Type B pancreatic cell (in vitro differentiated cells): ENCODE measurements around the gene PTTG1IP. TPM values are rescaled to one million over a fixed set of nuclear protein-coding genes. Genes with fewer than 3 reads are reported as not detected.

Experiments used
- DNase-seq: peaks from one replicate; pipeline ENCODE4 v3.0.0; 2021; ENCODE audit warnings: mixed read lengths; ENCODE audit not compliant: unreplicated experiment; ENCODE audit errors: extremely low spot score
- H3K27ac Mint-ChIP-seq: 2 replicates; pipeline ENCODE4 v1.8.0; 2021; ENCODE audit warnings: mild to moderate bottlenecking, mixed read lengths
- H3K27me3 Mint-ChIP-seq: 2 replicates; pipeline ENCODE4 v1.8.0; 2021; ENCODE audit warnings: mixed read lengths
- H3K36me3 Mint-ChIP-seq: 2 replicates; pipeline ENCODE4 v1.8.0; 2021; ENCODE audit warnings: mixed read lengths
- H3K4me1 Mint-ChIP-seq: one replicate; pipeline ENCODE4 v1.8.0; 2021; ENCODE audit warnings: mixed read lengths; ENCODE audit not compliant: unreplicated experiment
- H3K4me3 Mint-ChIP-seq: 2 replicates; pipeline ENCODE4 v1.8.0; 2021; ENCODE audit warnings: mild to moderate bottlenecking, mixed read lengths
- H3K9me3 Mint-ChIP-seq: 2 replicates; pipeline ENCODE4 v1.8.0; 2021; ENCODE audit warnings: mixed read lengths
- CTCF ChIP-seq: fragments of 200-600 bp; sonication (generic); conservative IDR thresholded peaks from 2 replicates; pipeline ENCODE4 v1.5.0; 2021; ENCODE audit warnings: antibody characterized with exemption, mild to moderate bottlenecking
- total RNA-seq: library from RNA; stranded (reverse); gene quantifications from 2 replicates; pipeline ENCODE4 v1.2.1, GENCODE V29; 2021; ENCODE audit warnings: low replicate concordance

PTTG1IP gene
- total RNA-seq, 1 donor from 2014 or later: 168 TPM

GRCh38 chr21:44862869-44863685 lies 10.4 kb downstream of the PTTG1IP start:
- Mint-ChIP-seq H3K27me3 (no peaks in the 10 kb centered on the region), H3K4me1 (peaks cover 18% of the 10 kb centered on the region), H3K9me3 (no peaks in the 10 kb centered on the region), H3K4me3 (no peak overlapping the region), H3K27ac (no peak overlapping the region), H3K36me3 (peaks cover 12% of the 10 kb centered on the region)
- no peak for DNase-seq
- no peak for TF ChIP-seq CTCF

- peaks cover 17% of the 10 kb centered on the region for H3K36me3 Mint-ChIP-seq
- H3K27ac Mint-ChIP-seq: peak overlapping the region; percentile 67
Observed at GRCh38 chr21:44858791-44859190, 14.7 kb downstream of the PTTG1IP start.

GRCh38 chr21:44858291-44858690 lies 15.2 kb downstream of the PTTG1IP start:
- H3K27ac Mint-ChIP-seq: peak overlapping the region; percentile 67
- H3K27me3 Mint-ChIP-seq: no peaks in the 10 kb centered on the region
- H3K36me3 Mint-ChIP-seq: peaks cover 20% of the 10 kb centered on the region
- no peaks in the 10 kb centered on the region for H3K4me1 Mint-ChIP-seq
- TF ChIP-seq CTCF: no peak
- DNase-seq: no peak
- no peak overlapping the region for H3K4me3 Mint-ChIP-seq
- H3K9me3 Mint-ChIP-seq: no peaks in the 10 kb centered on the region

More at GRCh38 chr21:44858791-44859190, 14.7 kb downstream of the PTTG1IP start:
- no peak for DNase-seq
- no peak for TF ChIP-seq CTCF
- Mint-ChIP-seq H3K27me3 (no peaks in the 10 kb centered on the region), H3K9me3 (no peaks in the 10 kb centered on the region), H3K4me3 (no peak overlapping the region), H3K4me1 (no peaks in the 10 kb centered on the region)

- Mint-ChIP-seq H3K4me1 (no peaks in the 10 kb centered on the region), H3K9me3 (no peaks in the 10 kb centered on the region), H3K27me3 (no peaks in the 10 kb centered on the region), H3K4me3 (no peak overlapping the region), H3K27ac (no peak overlapping the region), H3K36me3 (peaks cover 20% of the 10 kb centered on the region)
- DNase-seq: no peak
- no peak for TF ChIP-seq CTCF
Observed at GRCh38 chr21:44857127-44857892, 16.2 kb downstream of the PTTG1IP start.

- peaks cover 17% of the 10 kb centered on the region for H3K36me3 Mint-ChIP-seq
- no peaks in the 10 kb centered on the region for H3K9me3 Mint-ChIP-seq
Observed at GRCh38 chr21:44856131-44856530, 17.4 kb downstream of the PTTG1IP start.

More at GRCh38 chr21:44856131-44856530, 17.4 kb downstream of the PTTG1IP start:
- H3K4me1 Mint-ChIP-seq: no peaks in the 10 kb centered on the region
- TF ChIP-seq CTCF: no peak
- no peak overlapping the region for H3K4me3 Mint-ChIP-seq
- no peak for DNase-seq
- no peaks in the 10 kb centered on the region for H3K27me3 Mint-ChIP-seq
- H3K27ac Mint-ChIP-seq: no peak overlapping the region
